ENCODE data around the gene THAP7. TPM values are rescaled to one million over a fixed set of nuclear protein-coding genes. Genes with fewer than 3 reads are reported as not detected.

The THAP7 gene
- total and polyA plus RNA-seq, 9 donors = 7.8 to 54.9 (median 39.3) TPM

- H3K4me3 ChIP-seq = peak overlapping the region; percentile 82
- peaks cover 10% of the 10 kb centered on the region for H3K4me1 ChIP-seq (ENCODE audit: insufficient read depth)
- WGBS, 3 donors = 28 to 37% (median 34%) methylated on average over 21 to 22 of the region's 22 CpGs
- no peaks in the 10 kb centered on the region for H3K36me3 ChIP-seq
- H3K9me3 ChIP-seq = no peaks in the 10 kb centered on the region
- no peak for DNase-seq
- H3K27ac ChIP-seq = peak overlapping the region; percentile 93 to 94
- intact Hi-C loops (cut with DNase I) = no loop called here
- H3K27me3 ChIP-seq = no peaks in the 10 kb centered on the region
- TF ChIP-seq CTCF (IDR thresholded peaks at IDR 0.05) = no peak
- TF ChIP-seq EP300 (IDR thresholded peaks at IDR 0.05) = no peak
- TF ChIP-seq POLR2A (IDR thresholded peaks at IDR 0.05) = no peak
These were observed 1.5 kb downstream of the THAP7 start for GRCh38 chr22:21000207-21000986.

GRCh38 chr22:20999350-21000206 is 2.3 kb downstream of the THAP7 start:
- no peaks in the 10 kb centered on the region for H3K36me3 ChIP-seq
- TF ChIP-seq CTCF (IDR thresholded peaks at IDR 0.05) (no peak), POLR2A (IDR thresholded peaks at IDR 0.05) (no peak), EP300 (IDR thresholded peaks at IDR 0.05) (no peak)

GRCh38 chr22:20998411-20999336 is 3.2 kb downstream of the THAP7 start:
- Histone ChIP-seq H3K27me3 (no peaks in the 10 kb centered on the region), H3K27ac (peak overlapping the region in 1 of 2 donors; percentile 5), H3K36me3 (no peaks in the 10 kb centered on the region), H3K4me3 (no peak overlapping the region), H3K9me3 (no peaks in the 10 kb centered on the region), H3K4me1 (ENCODE audit: insufficient read depth) (peaks cover 8% of the 10 kb centered on the region)
- TF ChIP-seq CTCF (IDR thresholded peaks at IDR 0.05) = no peak
- no peak for TF ChIP-seq POLR2A (IDR thresholded peaks at IDR 0.05)
- TF ChIP-seq EP300 (IDR thresholded peaks at IDR 0.05) = no peak
- intact Hi-C loops (cut with DNase I) = no loop called here
- no peak for DNase-seq
- WGBS, 3 donors = 46 to 55% (median 55%) methylated on average over 7 of the region's 7 CpGs

More at GRCh38 chr22:20999350-21000206, 2.3 kb downstream of the THAP7 start:
- WGBS, 3 donors = 77 to 86% (median 78%) methylated on average over 25 to 27 of the region's 27 CpGs
- intact Hi-C loops (cut with DNase I) = no loop called here
- no peak for DNase-seq
- Histone ChIP-seq H3K9me3 (no peaks in the 10 kb centered on the region), H3K4me3 (no peak overlapping the region), H3K27ac (peak overlapping the region in 1 of 2 donors; percentile 94), H3K4me1 (ENCODE audit: insufficient read depth) (peaks cover 10% of the 10 kb centered on the region), H3K27me3 (no peaks in the 10 kb centered on the region)
